H1 (cell line): ENCODE results near the gene VGLL4. TPM values are rescaled to one million over a fixed set of nuclear protein-coding genes. Genes with fewer than 3 reads are reported as not detected.

ENCODE experiments used
- CTCF ChIA-PET: fragments of 300-600 bp; sonication (Branson Sonifier 250); formaldehyde crosslinking; loops from one replicate; lab custom pipeline; 2021; ENCODE audit not compliant: partially characterized antibody; lab: Charles Lee
- POLR2A ChIA-PET: fragments of 300-600 bp; sonication (Branson Sonifier 250); formaldehyde crosslinking; loops from one replicate; lab custom pipeline; 2021; ENCODE audit warnings: inconsistent platforms; ENCODE audit not compliant: partially characterized antibody; lab: Charles Lee
- DNase-seq, 2 experiments: peaks; one replicate each; pipeline versions ENCODE4 v3.0.0 to v3.0.0-alpha.2; 2010 to 2022; ENCODE audit warnings: low spot score in 2 of 2, low read depth in 1 of 2, mixed read lengths in 1 of 2
- FAIRE-seq: peaks from 2 replicates; lab custom pipeline; 2011; peaks lifted over from hg19 to GRCh38; lab: Jason Lieb, UNC
- H2AFZ ChIP-seq: 2 replicates; pipeline ENCODE4 v1.8.1; 2012; ENCODE audit warnings: low read length, inconsistent platforms
- H2AK5ac ChIP-seq: 2 replicates; pipeline ENCODE4 v1.6.1; 2013; ENCODE audit warnings: low read depth, low read length
- H2BK120ac ChIP-seq: replicated peaks from 2 replicates; pipeline ENCODE3; 2013; ENCODE audit warnings: low read depth, low read length, inconsistent platforms
- H2BK12ac ChIP-seq: 2 replicates; pipeline ENCODE4 v1.6.1; 2013; ENCODE audit warnings: low read depth, low read length
- H2BK15ac ChIP-seq: 2 replicates; pipeline ENCODE4 v1.6.1; 2013; ENCODE audit warnings: low read length
- H2BK20ac ChIP-seq: 2 replicates; pipeline ENCODE4 v1.6.1; 2013; ENCODE audit warnings: low read length
- H2BK5ac ChIP-seq: 2 replicates; pipeline ENCODE4 v1.6.1; 2013; ENCODE audit warnings: low read depth, low read length
- H3K14ac ChIP-seq: 2 replicates; pipeline ENCODE4 v1.6.1; 2013; ENCODE audit warnings: inconsistent platforms; ENCODE audit not compliant: insufficient read length
- H3K18ac ChIP-seq: 2 replicates; pipeline ENCODE4 v1.6.1; 2013; ENCODE audit warnings: low read length; ENCODE audit errors: extremely low read depth
- H3K23ac ChIP-seq: 2 replicates; pipeline ENCODE4 v1.6.1; 2013; ENCODE audit warnings: inconsistent platforms; ENCODE audit not compliant: insufficient read length
- H3K23me2 ChIP-seq: 2 replicates; pipeline ENCODE4 v1.6.1; 2013; ENCODE audit warnings: low read depth, low read length
- H3K27ac ChIP-seq: 2 replicates; pipeline ENCODE4 v1.6.1; 2011; ENCODE audit warnings: low read depth, low read length, inconsistent platforms
- H3K27me3 ChIP-seq, 4 experiments: replicated peaks in 1 of 4; 1 replicate in 1 of 4; 2 replicates in 3 of 4; pipeline versions ENCODE4 v1.6.1 to v1.8.1; 2011 to 2013; ENCODE audit warnings: low read length in 3 of 4, mild to moderate bottlenecking in 3 of 4, inconsistent platforms in 2 of 4, mixed read lengths in 2 of 4, moderate library complexity in 1 of 4; ENCODE audit not compliant: control insufficient read depth in 3 of 4, insufficient read depth in 3 of 4; ENCODE audit errors: extremely low read depth in 1 of 4
- H3K36me3 ChIP-seq, 4 experiments: 2 replicates each; pipeline versions ENCODE4 v1.6.1 to v1.8.1; 2011 to 2013; ENCODE audit warnings: mild to moderate bottlenecking in 4 of 4, low read length in 3 of 4, moderate library complexity in 2 of 4, control low read depth in 1 of 4, inconsistent platforms in 1 of 4; ENCODE audit not compliant: insufficient read depth in 4 of 4, control insufficient read depth in 2 of 4
- H3K4ac ChIP-seq: replicated peaks from 2 replicates; pipeline ENCODE3; 2013; ENCODE audit warnings: low read length, low read depth, mixed read lengths, inconsistent platforms; ENCODE audit not compliant: insufficient read length
- H3K4me1 ChIP-seq, 4 experiments: replicated peaks in 1 of 4; 1 replicate in 1 of 4; 2 replicates in 3 of 4; pipeline versions ENCODE4 v1.6.1 to v1.8.1; 2011 to 2013; ENCODE audit warnings: low read length in 3 of 4, inconsistent platforms in 2 of 4, mixed read lengths in 1 of 4; ENCODE audit not compliant: insufficient read depth in 4 of 4, control insufficient read depth in 3 of 4
- H3K4me2 ChIP-seq, 2 experiments: 2 replicates each; pipeline versions ENCODE4 v1.6.1 to v1.8.1; 2011 to 2013; ENCODE audit warnings: low read depth in 2 of 2, low read length in 2 of 2, control low read depth in 1 of 2, inconsistent platforms in 1 of 2, mild to moderate bottlenecking in 1 of 2; ENCODE audit not compliant: insufficient read depth in 1 of 2
- H3K4me3 ChIP-seq, 4 experiments: fragments of 200-600, 300-600 bp in 1 of 4; sonication (generic), shearing (Covaris generic), sonication (Bioruptor Twin) in 1 of 4; 2 replicates each; pipeline versions ENCODE4 v1.5.1 to v1.8.1; 2011 to 2016; ENCODE audit warnings: low read length in 4 of 4, low read depth in 3 of 4, control low read depth in 2 of 4, inconsistent platforms in 2 of 4, mild to moderate bottlenecking in 2 of 4, mixed read lengths in 1 of 4, moderate library complexity in 1 of 4; ENCODE audit not compliant: insufficient read depth in 2 of 4; ENCODE audit errors: extremely low read depth in 1 of 4
- H3K56ac ChIP-seq: replicated peaks from 2 replicates; pipeline ENCODE3; 2013; ENCODE audit warnings: low read depth, mild to moderate bottlenecking, mixed read lengths, low read length, inconsistent platforms; ENCODE audit not compliant: insufficient read length
- H3K79me1 ChIP-seq: 2 replicates; pipeline ENCODE4 v1.6.1; 2013; ENCODE audit warnings: low read depth, low read length, control low read depth
- H3K79me2 ChIP-seq, 2 experiments: 2 replicates each; pipeline versions ENCODE4 v1.6.1 to v1.8.1; 2012 to 2013; ENCODE audit warnings: low read length in 2 of 2, mild to moderate bottlenecking in 2 of 2, inconsistent platforms in 1 of 2; ENCODE audit not compliant: insufficient read depth in 2 of 2, control insufficient read depth in 1 of 2
- H3K9ac ChIP-seq, 4 experiments: replicated peaks in 1 of 4; 1 replicate in 1 of 4; 2 replicates in 3 of 4; pipeline versions ENCODE4 v1.6.1 to v1.8.1; 2011 to 2013; ENCODE audit warnings: low read depth in 3 of 4, low read length in 3 of 4, control low read depth in 2 of 4, mild to moderate bottlenecking in 2 of 4, moderate library complexity in 2 of 4, inconsistent platforms in 1 of 4; ENCODE audit errors: extremely low read depth in 1 of 4
- H3K9me3 ChIP-seq, 2 experiments: 2 replicates each; pipeline versions ENCODE4 v1.6.1 to v1.8.1; 2012 to 2013; ENCODE audit warnings: mild to moderate bottlenecking in 2 of 2, moderate library complexity in 2 of 2, control low read depth in 1 of 2, inconsistent platforms in 1 of 2, low read depth in 1 of 2, low read length in 1 of 2, mixed read lengths in 1 of 2; ENCODE audit not compliant: insufficient read depth in 2 of 2
- H4K20me1 ChIP-seq, 2 experiments: replicated peaks in 1 of 2; 2 replicates each; pipeline versions ENCODE3 to v1.8.1; 2011 to 2013; ENCODE audit warnings: inconsistent platforms in 2 of 2, low read length in 2 of 2, mild to moderate bottlenecking in 1 of 2; ENCODE audit not compliant: insufficient read depth in 2 of 2, control insufficient read depth in 1 of 2
- H4K5ac ChIP-seq: 2 replicates; pipeline ENCODE4 v1.6.1; 2013; ENCODE audit warnings: low read length, low read depth, mixed read lengths, inconsistent platforms; ENCODE audit not compliant: insufficient read length
- H4K8ac ChIP-seq: 2 replicates; pipeline ENCODE4 v1.8.0; 2013; ENCODE audit warnings: mild to moderate bottlenecking, moderate library complexity, low read length, inconsistent platforms; ENCODE audit not compliant: insufficient read depth; ENCODE audit errors: extremely low read depth
- H4K91ac ChIP-seq: replicated peaks from 2 replicates; pipeline ENCODE3; 2013; ENCODE audit warnings: low read length, mixed read lengths, inconsistent platforms; ENCODE audit not compliant: insufficient read length
- BRCA1 ChIP-seq: IDR thresholded peaks from 2 replicates; pipeline ENCODE4 v1.6.1; 2012; ENCODE audit warnings: low read depth, low read length, improper control_type of control experiment
- CREB1 ChIP-seq: IDR thresholded peaks from 2 replicates; pipeline ENCODE4 v1.6.1; 2012; ENCODE audit warnings: inconsistent platforms
- EZH2 ChIP-seq: fragments of 200-600 bp; sonication (generic); IDR thresholded peaks from 2 replicates; pipeline ENCODE4 v1.7.1; 2012; ENCODE audit warnings: low read depth, mild to moderate bottlenecking, moderate library complexity, low read length, inconsistent platforms; ENCODE audit not compliant: severe bottlenecking
- GTF2F1 ChIP-seq: IDR thresholded peaks from 2 replicates; pipeline ENCODE4 v1.6.1; 2012; ENCODE audit warnings: low read depth, low read length, improper control_type of control experiment, borderline replicate concordance
- POLR2AphosphoS5 ChIP-seq: IDR thresholded peaks from 2 replicates; pipeline ENCODE4 v1.6.1; 2011; ENCODE audit warnings: low read depth, low read length
- SP1 ChIP-seq: IDR thresholded peaks from 2 replicates; pipeline ENCODE4 v1.6.1; 2011; ENCODE audit warnings: low read depth, low read length
- SP4 ChIP-seq: IDR thresholded peaks from 2 replicates; pipeline ENCODE4 v1.6.1; 2012; ENCODE audit warnings: low read length, inconsistent platforms
- TAF1 ChIP-seq: IDR thresholded peaks from 2 replicates; pipeline ENCODE4 v1.6.1; 2011; ENCODE audit warnings: mild to moderate bottlenecking, low read depth, low read length
- TBP ChIP-seq: IDR thresholded peaks from 2 replicates; pipeline ENCODE4 v1.6.1; 2011; ENCODE audit warnings: low read depth, low read length, improper control_type of control experiment
- YY1 ChIP-seq: IDR thresholded peaks from 2 replicates; pipeline ENCODE4 v1.6.1; 2011; ENCODE audit warnings: low read depth, mild to moderate bottlenecking, low read length
- ZNF274 ChIP-seq: IDR thresholded peaks from 2 replicates; pipeline ENCODE4 v1.7.0; 2012; ENCODE audit warnings: low read length, borderline replicate concordance; ENCODE audit errors: extremely low read depth
- WGBS, 2 experiments: shearing (Covaris generic) in 1 of 2; methylation state at CpG; one replicate each; pipeline versions ENCODE4 v1.1.6 to v1.1.7; 2013 to 2015; ENCODE audit warnings: low lambda C conversion rate in 2 of 2, mixed read lengths in 2 of 2, inconsistent platforms in 1 of 2, low coverage in 1 of 2, missing lambda C conversion rate in 1 of 2; ENCODE audit not compliant: insufficient replicate concordance in 2 of 2, insufficient coverage in 1 of 2, insufficient read length in 1 of 2; ENCODE audit errors: extremely low coverage in 1 of 2, missing lambda C conversion rate in 1 of 2; 5-methylcytosine and 5-hydroxymethylcytosine counted together
- polyA plus RNA-seq, 7 experiments: library from polyadenylated mRNA; depleted of rRNA in 3 of 7; stranded (reverse) in 5 of 7; unstranded in 2 of 7; fragments of >200 nt in 5 of 7; fragments of 200-250 nt in 2 of 7; gene quantifications; 1 replicate in 5 of 7; 2 replicates in 1 of 7; 4 replicates in 1 of 7; pipeline versions ENCODE4 v1.2.1 to v1.2.3, GENCODE V29; 2011 to 2013; ENCODE audit warnings: missing spikeins in 2 of 7, mixed read lengths in 2 of 7
- total RNA-seq: library from RNA; stranded (reverse); fragmentation: NEBNext Ultra II Directional; extraction: Animal tissue kit (Norgen Biotek cat#: 25700); gene quantifications from 2 replicates; pipeline ENCODE4 v1.2.1, GENCODE V29; 2021
- TF ChIP-seq, protein P1 (sequence below), 3 experiments: IDR thresholded peaks; 1 replicate in 2 of 3; 2 replicates in 1 of 3; pipeline versions ENCODE4 v1.5.1 to v1.6.1; 2011; ENCODE audit warnings: low read length in 3 of 3, mild to moderate bottlenecking in 3 of 3, inconsistent platforms in 2 of 3, low read depth in 1 of 3, moderate library complexity in 1 of 3; ENCODE audit not compliant: insufficient read depth in 1 of 3; ENCODE audit errors: control extremely low read depth in 1 of 3

Gene VGLL4
- total and polyA plus RNA-seq, 2 of the 8 experiments (the other 6 are each of a cell fraction or from before 2014, with no cell fraction given): 45.1 to 50.0 TPM

DNA sequence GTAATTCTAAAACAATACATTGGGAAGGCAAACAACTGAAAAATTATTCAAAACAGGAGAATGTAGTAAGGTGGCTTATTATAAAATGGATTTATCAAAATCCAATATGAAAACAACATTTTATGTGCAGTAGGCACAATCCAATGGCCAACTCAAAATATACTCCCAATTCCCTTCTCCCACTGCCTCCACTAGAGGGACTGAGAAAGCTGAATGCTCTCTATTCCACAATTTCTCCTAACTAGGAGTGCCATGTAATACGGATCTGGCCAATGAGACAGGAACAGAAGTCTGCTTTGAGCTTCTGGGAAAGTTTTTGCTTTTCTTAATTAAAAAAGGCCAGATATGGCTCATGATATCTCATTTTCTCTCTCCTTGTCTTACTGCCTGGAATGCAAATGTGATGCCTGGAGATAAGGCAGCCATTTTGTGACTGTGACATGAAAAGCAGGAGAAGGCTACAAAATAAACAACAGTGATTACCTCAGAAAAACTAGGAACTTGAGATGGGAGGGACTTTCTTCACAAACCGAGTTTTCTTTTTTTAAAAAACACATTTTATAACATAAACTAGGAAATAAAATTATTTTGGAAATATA, 18.8 kb upstream of the VGLL4 start:
- no peak overlapping the region for H4K91ac ChIP-seq
- no peak overlapping the region for H3K18ac ChIP-seq
- H2BK5ac ChIP-seq: no peak overlapping the region
- H3K4me2 ChIP-seq: no peak overlapping the region
- no peak overlapping the region for H3K56ac ChIP-seq
- H3K79me2 ChIP-seq: no peaks in the 10 kb centered on the region
- no peak overlapping the region for H2BK120ac ChIP-seq
- H2BK12ac ChIP-seq: no peak overlapping the region
- no peaks in the 10 kb centered on the region for H3K9me3 ChIP-seq
- H3K23me2 ChIP-seq: no peaks in the 10 kb centered on the region
- H2BK20ac ChIP-seq: no peak overlapping the region
- H3K4me3 ChIP-seq: no peak overlapping the region
- H2AK5ac ChIP-seq: no peak overlapping the region
- no peaks in the 10 kb centered on the region for H3K36me3 ChIP-seq
- H3K23ac ChIP-seq: no peak overlapping the region
- peaks cover 5% of the 10 kb centered on the region; the same call in 1 of the 2 replicates for H3K79me1 ChIP-seq
- ChIA-PET POLR2A (interaction anchor here (0.7 to 1.5 kb wide), 3 partner anchors 10 to 19 kb away, joined by 3 to 4 read pairs (median 3); partner anchors contain the start of gene VGLL4), CTCF (interaction anchor here (0.7 to 3.0 kb wide), 20 partner anchors 10 to 339 kb away, joined by 3 to 11 read pairs (median 3); partner anchors contain the start of gene TAMM41)
- no peak for DNase-seq
- H3K4me1 ChIP-seq: peaks cover 0 to 4% (median 1%) of the 10 kb centered on the region in 4 experiments; a peak in 3 of 7 replicates
- no peak overlapping the region for H4K8ac ChIP-seq
- H2AFZ ChIP-seq: no peak overlapping the region
- H3K4ac ChIP-seq: no peak overlapping the region
- H2BK15ac ChIP-seq: no peak overlapping the region
- H3K9ac ChIP-seq: no peak overlapping the region
- H4K5ac ChIP-seq: no peak overlapping the region
- H4K20me1 ChIP-seq: no peaks in the 10 kb centered on the region
- 84% methylated on average over 2 of the region's 2 CpGs; no CpG with 5 or more reads in 1 of the 2 experiments for WGBS, 2 experiments
- no peak overlapping the region for H3K14ac ChIP-seq
- no peak for FAIRE-seq
- H3K27ac ChIP-seq: no peak overlapping the region
- no peaks in the 10 kb centered on the region for H3K27me3 ChIP-seq
- TF ChIP-seq SP1 (no peak), GTF2F1 (no peak), YY1 (0 out of 2 replicates have a peak, but pooled peaks have one; percentile 66), EZH2 (no peak), POLR2AphosphoS5 (no peak), BRCA1 (no peak), ZNF274 (no peak), TBP (no peak), TAF1 (no peak), SP4 (no peak), CREB1 (no peak)
- TF ChIP-seq, protein P1, sequence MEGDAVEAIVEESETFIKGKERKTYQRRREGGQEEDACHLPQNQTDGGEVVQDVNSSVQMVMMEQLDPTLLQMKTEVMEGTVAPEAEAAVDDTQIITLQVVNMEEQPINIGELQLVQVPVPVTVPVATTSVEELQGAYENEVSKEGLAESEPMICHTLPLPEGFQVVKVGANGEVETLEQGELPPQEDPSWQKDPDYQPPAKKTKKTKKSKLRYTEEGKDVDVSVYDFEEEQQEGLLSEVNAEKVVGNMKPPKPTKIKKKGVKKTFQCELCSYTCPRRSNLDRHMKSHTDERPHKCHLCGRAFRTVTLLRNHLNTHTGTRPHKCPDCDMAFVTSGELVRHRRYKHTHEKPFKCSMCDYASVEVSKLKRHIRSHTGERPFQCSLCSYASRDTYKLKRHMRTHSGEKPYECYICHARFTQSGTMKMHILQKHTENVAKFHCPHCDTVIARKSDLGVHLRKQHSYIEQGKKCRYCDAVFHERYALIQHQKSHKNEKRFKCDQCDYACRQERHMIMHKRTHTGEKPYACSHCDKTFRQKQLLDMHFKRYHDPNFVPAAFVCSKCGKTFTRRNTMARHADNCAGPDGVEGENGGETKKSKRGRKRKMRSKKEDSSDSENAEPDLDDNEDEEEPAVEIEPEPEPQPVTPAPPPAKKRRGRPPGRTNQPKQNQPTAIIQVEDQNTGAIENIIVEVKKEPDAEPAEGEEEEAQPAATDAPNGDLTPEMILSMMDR (IDR thresholded peaks at IDR 0.05; ENCODE audit: control extremely low read depth in 1 of 3, insufficient read depth in 1 of 3, low read depth in 1 of 3, low read length in 3 of 3): peak in 2 of 3 experiments; percentile 28 to 63; a peak in 2 of 4 replicates
